ENCODE data around the gene PHEX.

The PHEX gene

GRCh38 chrX:22037225-22037624, 5.1 kb downstream of the PHEX start:
- no peak overlapping the region for H3K4me3 ChIP-seq (replicated peaks in 1 of 2; ENCODE audit: low read depth in 2 of 2, low read length in 2 of 2)
- no peak for TF ChIP-seq CTCF (IDR thresholded peaks at IDR 0.05; ENCODE audit: low read depth, low read length)
- DNase-seq (ENCODE audit: low read depth in 2 of 2): no peak

- DNase-seq (ENCODE audit: low read depth in 2 of 2): no peak
- H3K4me3 ChIP-seq (replicated peaks in 1 of 2; ENCODE audit: low read depth in 2 of 2, low read length in 2 of 2): no peak overlapping the region
- no peak for TF ChIP-seq CTCF (IDR thresholded peaks at IDR 0.05; ENCODE audit: low read depth, low read length)
Measured at GRCh38 chrX:22037911-22038537, 5.9 kb downstream of the PHEX start.

GRCh38 chrX:22039541-22039940, 7.4 kb downstream of the PHEX start:
- H3K4me3 ChIP-seq (replicated peaks in 1 of 2; ENCODE audit: low read depth in 2 of 2, low read length in 2 of 2): no peak overlapping the region
- no peak for DNase-seq (ENCODE audit: low read depth in 2 of 2)
- no peak for TF ChIP-seq CTCF (IDR thresholded peaks at IDR 0.05; ENCODE audit: low read depth, low read length)

GRCh38 chrX:22040184-22040583, 8.1 kb downstream of the PHEX start:
- no peak for TF ChIP-seq CTCF (IDR thresholded peaks at IDR 0.05; ENCODE audit: low read depth, low read length)
- no peak overlapping the region for H3K4me3 ChIP-seq (replicated peaks in 1 of 2; ENCODE audit: low read depth in 2 of 2, low read length in 2 of 2)

GRCh38 chrX:22041907-22042530, 9.9 kb downstream of the PHEX start:
- DNase-seq (ENCODE audit: low read depth in 2 of 2): no peak
- H3K4me3 ChIP-seq (replicated peaks in 1 of 2; ENCODE audit: low read depth in 2 of 2, low read length in 2 of 2): no peak overlapping the region
- no peak for TF ChIP-seq CTCF (IDR thresholded peaks at IDR 0.05; ENCODE audit: low read depth, low read length)

More at GRCh38 chrX:22040184-22040583, 8.1 kb downstream of the PHEX start:
- DNase-seq (ENCODE audit: low read depth in 2 of 2): no peak

GRCh38 chrX:22043872-22044271, 11.7 kb downstream of the PHEX start:
- no peak overlapping the region for H3K4me3 ChIP-seq (replicated peaks in 1 of 2; ENCODE audit: low read depth in 2 of 2, low read length in 2 of 2)
- DNase-seq (ENCODE audit: low read depth in 2 of 2): no peak
- TF ChIP-seq CTCF (IDR thresholded peaks at IDR 0.05; ENCODE audit: low read depth, low read length): no peak
